Measurements from ENCODE around the gene SELENOI. TPM values are rescaled to one million over a fixed set of nuclear protein-coding genes. Genes with fewer than 3 reads are reported as not detected.

Gene SELENOI
- total and polyA plus RNA-seq, 2 of the 4 experiments (the other 2 are of a cell fraction), result 5.1 to 25.1 TPM

DNA sequence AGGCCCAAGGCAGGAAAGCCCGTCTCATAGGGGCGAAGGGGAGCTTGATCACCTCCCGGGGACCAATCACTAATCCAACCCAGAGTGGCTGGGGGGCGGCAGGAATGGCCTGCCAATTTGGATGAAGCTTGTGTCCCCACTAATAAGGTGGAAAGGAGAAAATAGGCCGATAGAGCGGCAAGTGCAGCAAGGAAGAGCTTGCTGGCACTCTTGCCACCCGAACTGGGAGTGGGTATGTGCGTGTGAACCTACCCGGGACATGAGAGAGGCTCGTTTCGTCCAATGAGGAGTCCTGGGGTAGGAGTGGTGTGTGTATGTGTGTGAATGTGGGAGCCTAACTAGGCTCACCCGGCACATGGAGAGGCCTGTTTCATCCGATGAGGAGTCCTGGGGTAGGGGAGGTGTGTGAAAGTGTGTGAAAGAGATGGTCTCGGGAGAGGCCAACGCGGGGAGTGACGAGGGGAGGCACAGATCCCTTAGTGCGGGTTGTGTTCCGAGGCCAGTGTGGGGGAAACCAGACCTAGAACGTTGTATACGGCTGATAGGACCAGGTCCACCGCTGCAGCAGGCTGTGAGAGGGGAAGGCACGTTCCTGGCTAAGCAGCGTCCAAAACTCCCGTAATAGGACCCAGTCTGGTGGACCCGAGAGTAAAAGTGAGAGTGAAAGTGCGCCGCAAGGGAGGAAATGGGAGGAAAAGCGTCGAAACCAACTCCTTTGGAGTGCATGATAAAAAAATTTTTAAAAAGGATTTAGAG is 47.1 kb upstream of the SELENOI start:
- H3K9ac ChIP-seq (ENCODE audit: low read depth, low read length), result peak overlapping the region; percentile 68
- H3K56ac ChIP-seq (ENCODE audit: extremely low read depth, insufficient read depth, low read length), result peak overlapping the region; percentile 79
- no peaks in the 10 kb centered on the region for H3K79me1 ChIP-seq (ENCODE audit: low read depth in 1 of 2, low read length in 2 of 2)
- peak overlapping the region; percentile 99 for H2AFZ ChIP-seq (replicated peaks; ENCODE audit: low read length, poor library complexity)
- ChIA-PET CTCF (no interaction called here), POLR2A (ENCODE audit: unreplicated experiment) (no interaction called here)
- 14% methylated on average over 19 of the region's 30 CpGs; no CpG with 5 or more reads in 1 of the 2 experiments for WGBS, 2 experiments (ENCODE audit: extremely low coverage in 2 of 2, insufficient read length in 1 of 2)
- H4K20me1 ChIP-seq (ENCODE audit: insufficient read depth, low read length), result no peaks in the 10 kb centered on the region
- H4K91ac ChIP-seq (ENCODE audit: insufficient read depth, low read depth, low read length), result peak overlapping the region; percentile 93
- H2BK20ac ChIP-seq (ENCODE audit: low read depth, low read length), result peak overlapping the region; percentile 75; the same call in 1 of the 2 replicates
- in situ Hi-C loops (cut with MboI; ENCODE audit: low sequenced_read_pairs) (no loop called here), dilution Hi-C loops (cut with HindIII; ENCODE audit: low sequenced_read_pairs, unreplicated experiment) (no loop called here), intact Hi-C loops (cut with micrococcal nuclease) (loop anchor here (1.0 kb wide), 1 partner anchor 55 kb away; the partner anchor contains the start of genes HADHA and HADHB)
- H3K9me3 ChIP-seq (ENCODE audit: control insufficient read depth, insufficient read depth, low read length), result no peaks in the 10 kb centered on the region
- peak overlapping the region; percentile 42; the same call in 1 of the 2 replicates for H2AK5ac ChIP-seq (ENCODE audit: low read depth, low read length)
- peak overlapping the region; percentile 95 for H3K14ac ChIP-seq (replicated peaks; ENCODE audit: low read depth, low read length)
- peak overlapping the region; percentile 81 for H4K5ac ChIP-seq (ENCODE audit: low read depth, low read length)
- H2BK15ac ChIP-seq (ENCODE audit: low read depth, low read length), result peak overlapping the region; percentile 86; the same call in 2 of the 3 replicates
- peak; percentile 48 for DNase-seq
- peak overlapping the region; percentile 85 for H2AK9ac ChIP-seq (replicated peaks; ENCODE audit: low read depth, low read length, poor library complexity)
- peak overlapping the region; percentile 31 for H3K4me3 ChIP-seq (ENCODE audit: insufficient read depth, low read depth, low read length)
- no peaks in the 10 kb centered on the region for H3K36me3 ChIP-seq (ENCODE audit: control insufficient read depth, insufficient read depth, low read length)
- H3K18ac ChIP-seq (ENCODE audit: low read depth, low read length), result peak overlapping the region; percentile 78
- no TSS peak for BruUV-seq (replicated peaks)
- H3K9me1 ChIP-seq (ENCODE audit: insufficient read depth, low read length), result no peaks in the 10 kb centered on the region
- peak overlapping the region; percentile 79 for H2BK120ac ChIP-seq (ENCODE audit: low read depth, low read length)
- peak overlapping the region; percentile 79; the same call in 1 of the 2 replicates for H3K23ac ChIP-seq (ENCODE audit: low read depth, low read length)
- peak overlapping the region; percentile 85 for H3K4ac ChIP-seq (ENCODE audit: low read depth, low read length)
- H3K4me1 ChIP-seq (ENCODE audit: control insufficient read depth, insufficient read depth, low read length), result peaks cover 12% of the 10 kb centered on the region
- ATAC-seq (ENCODE audit: low read depth), result peak; percentile 77
- H3K27ac ChIP-seq (ENCODE audit: insufficient read depth, low read length), result peak overlapping the region; percentile 66
- no peaks in the 10 kb centered on the region for H3K27me3 ChIP-seq (ENCODE audit: control insufficient read depth, insufficient read depth, low read length)
- H4K8ac ChIP-seq (ENCODE audit: low read depth in 2 of 2, low read length in 2 of 2), result peak overlapping the region; percentile 82 to 93
- H2BK5ac ChIP-seq (ENCODE audit: low read depth, low read length, poor library complexity, severe bottlenecking), result peak overlapping the region; percentile 56
- TF ChIP-seq BHLHE40 (IDR thresholded peaks at IDR 0.05; ENCODE audit: low read depth, low read length) (peak; percentile 62), CEBPB (IDR thresholded peaks at IDR 0.05; ENCODE audit: low read depth, low read length) (no peak)
- peak overlapping the region; percentile 77 for H3K4me2 ChIP-seq (ENCODE audit: low read depth, low read length)
